SK-N-SH treated with all-trans-retinoic acid at 6 μM for 48 hours (cell line): ENCODE data around the gene SLC13A1.

ENCODE experiments used
- ATAC-seq: fragments of 200-7000 bp; cut with Tn5 transposase; 3 replicates; pipeline ENCODE4 v1.9.1; 2020; ENCODE audit warnings: mild to moderate bottlenecking, moderate library complexity
- ARNTL ChIP-seq: fragments of 450-650 bp; formaldehyde crosslinking; IDR thresholded peaks from 2 replicates; pipeline ENCODE4 v1.5.0; 2020; ENCODE audit warnings: low read depth, mild to moderate bottlenecking, moderate library complexity, borderline replicate concordance
- BACH2 ChIP-seq: fragments of 250-450 bp; sonication (Bioruptor Pico); IDR thresholded peaks from 2 replicates; pipeline ENCODE4 v1.9.0; 2021; ENCODE audit warnings: mild to moderate bottlenecking, borderline replicate concordance
- CSDC2 ChIP-seq: fragments of 250-450 bp; sonication (Bioruptor Pico); IDR thresholded peaks from 2 replicates; pipeline ENCODE4 v1.5.0; 2020; ENCODE audit warnings: mild to moderate bottlenecking, moderate library complexity
- GLIS3 ChIP-seq: fragments of 250-450 bp; sonication (Bioruptor Pico); IDR thresholded peaks from 2 replicates; pipeline ENCODE4 v1.5.0; 2020; ENCODE audit warnings: mild to moderate bottlenecking, moderate library complexity
- OSR1 ChIP-seq: fragments of 250-450 bp; sonication (Bioruptor Pico); IDR thresholded peaks from 2 replicates; pipeline ENCODE4 v1.8.0; 2022; ENCODE audit warnings: moderate library complexity, mild to moderate bottlenecking, inconsistent platforms
- PPARA ChIP-seq: fragments of 250-450 bp; sonication (Bioruptor Pico); IDR thresholded peaks from 2 replicates; pipeline ENCODE4 v1.5.0; 2020; ENCODE audit warnings: mild to moderate bottlenecking, borderline replicate concordance
- RARB ChIP-seq: fragments of 250-450 bp; sonication (Bioruptor Pico); IDR thresholded peaks from 2 replicates; pipeline ENCODE4 v1.8.0; 2021; ENCODE audit warnings: mild to moderate bottlenecking, moderate library complexity
- SNAI2 ChIP-seq: fragments of 250-450 bp; sonication (Bioruptor Pico); IDR thresholded peaks from 2 replicates; pipeline ENCODE4 v1.5.0; 2020; ENCODE audit warnings: mild to moderate bottlenecking, moderate library complexity
- TCF4 ChIP-seq: fragments of 250-450 bp; sonication (Bioruptor Pico); IDR thresholded peaks from 2 replicates; pipeline ENCODE4 v1.8.0; 2021; ENCODE audit warnings: mild to moderate bottlenecking, moderate library complexity, borderline replicate concordance
- TOX ChIP-seq: fragments of 250-450 bp; sonication (Bioruptor Pico); IDR thresholded peaks from 2 replicates; pipeline ENCODE4 v1.8.0; 2021; ENCODE audit warnings: mild to moderate bottlenecking, moderate library complexity, borderline replicate concordance
- ZC3H10 ChIP-seq: fragments of 250-450 bp; sonication (Bioruptor Pico); IDR thresholded peaks from 2 replicates; pipeline ENCODE4 v1.5.1; 2021; ENCODE audit warnings: mild to moderate bottlenecking, moderate library complexity
- ZFP3 ChIP-seq: fragments of 250-450 bp; sonication (Bioruptor Pico); IDR thresholded peaks from 2 replicates; pipeline ENCODE4 v1.5.0; 2020; ENCODE audit warnings: mild to moderate bottlenecking, moderate library complexity
- ZFP30 ChIP-seq: fragments of 450-650 bp; formaldehyde crosslinking; IDR thresholded peaks from 2 replicates; pipeline ENCODE4 v1.5.0; 2022; ENCODE audit warnings: mild to moderate bottlenecking, moderate library complexity
- ZNF70 ChIP-seq: fragments of 450-650 bp; formaldehyde crosslinking; IDR thresholded peaks from 2 replicates; pipeline ENCODE4 v1.5.0; 2020; ENCODE audit warnings: mild to moderate bottlenecking, moderate library complexity
- TF ChIP-seq, protein P1 (sequence below): fragments of 250-450 bp; sonication (Bioruptor Pico); IDR thresholded peaks from 2 replicates; pipeline ENCODE4 v1.5.0; 2020; ENCODE audit warnings: mild to moderate bottlenecking, moderate library complexity
- TF ChIP-seq, protein P2 (sequence below): fragments of 250-450 bp; sonication (Bioruptor Pico); IDR thresholded peaks from 2 replicates; pipeline ENCODE4 v1.8.0; 2020; ENCODE audit warnings: mild to moderate bottlenecking, moderate library complexity, borderline replicate concordance
- TF ChIP-seq, protein P3 (sequence below): fragments of 250-450 bp; sonication (Bioruptor Pico); IDR thresholded peaks from 2 replicates; pipeline ENCODE4 v1.8.0; 2021; ENCODE audit warnings: low read depth, mild to moderate bottlenecking, moderate library complexity, borderline replicate concordance

SLC13A1 gene

DNA sequence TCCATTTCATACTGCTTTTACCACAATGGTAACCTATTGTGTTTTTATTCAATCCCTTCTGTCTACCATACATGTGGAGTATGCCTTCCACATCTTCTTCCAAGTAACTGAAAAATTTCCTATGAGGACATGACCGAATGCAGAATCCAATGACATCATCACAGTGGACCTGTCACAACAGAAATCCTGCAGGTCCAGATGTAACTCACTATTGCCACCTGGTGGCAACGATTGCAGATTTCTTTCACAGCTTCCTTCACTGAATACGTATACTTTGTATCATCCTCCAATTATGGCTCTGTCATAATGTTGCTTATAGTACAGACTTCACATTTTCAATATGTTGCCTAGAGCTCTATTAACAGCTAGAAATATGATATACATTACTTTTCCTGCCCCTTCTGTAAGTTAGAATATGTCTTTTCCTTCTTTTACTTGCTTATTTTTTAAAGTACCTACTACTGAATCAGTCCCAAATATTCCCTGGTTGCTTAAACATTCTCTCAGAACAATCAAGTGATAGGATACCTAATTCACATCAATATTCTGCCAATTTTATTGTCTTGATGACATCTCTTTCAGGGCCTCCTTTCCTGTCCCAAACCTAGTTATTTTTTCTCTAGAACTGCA is 45.4 kb downstream of the SLC13A1 start:
- TF ChIP-seq, protein P1, sequence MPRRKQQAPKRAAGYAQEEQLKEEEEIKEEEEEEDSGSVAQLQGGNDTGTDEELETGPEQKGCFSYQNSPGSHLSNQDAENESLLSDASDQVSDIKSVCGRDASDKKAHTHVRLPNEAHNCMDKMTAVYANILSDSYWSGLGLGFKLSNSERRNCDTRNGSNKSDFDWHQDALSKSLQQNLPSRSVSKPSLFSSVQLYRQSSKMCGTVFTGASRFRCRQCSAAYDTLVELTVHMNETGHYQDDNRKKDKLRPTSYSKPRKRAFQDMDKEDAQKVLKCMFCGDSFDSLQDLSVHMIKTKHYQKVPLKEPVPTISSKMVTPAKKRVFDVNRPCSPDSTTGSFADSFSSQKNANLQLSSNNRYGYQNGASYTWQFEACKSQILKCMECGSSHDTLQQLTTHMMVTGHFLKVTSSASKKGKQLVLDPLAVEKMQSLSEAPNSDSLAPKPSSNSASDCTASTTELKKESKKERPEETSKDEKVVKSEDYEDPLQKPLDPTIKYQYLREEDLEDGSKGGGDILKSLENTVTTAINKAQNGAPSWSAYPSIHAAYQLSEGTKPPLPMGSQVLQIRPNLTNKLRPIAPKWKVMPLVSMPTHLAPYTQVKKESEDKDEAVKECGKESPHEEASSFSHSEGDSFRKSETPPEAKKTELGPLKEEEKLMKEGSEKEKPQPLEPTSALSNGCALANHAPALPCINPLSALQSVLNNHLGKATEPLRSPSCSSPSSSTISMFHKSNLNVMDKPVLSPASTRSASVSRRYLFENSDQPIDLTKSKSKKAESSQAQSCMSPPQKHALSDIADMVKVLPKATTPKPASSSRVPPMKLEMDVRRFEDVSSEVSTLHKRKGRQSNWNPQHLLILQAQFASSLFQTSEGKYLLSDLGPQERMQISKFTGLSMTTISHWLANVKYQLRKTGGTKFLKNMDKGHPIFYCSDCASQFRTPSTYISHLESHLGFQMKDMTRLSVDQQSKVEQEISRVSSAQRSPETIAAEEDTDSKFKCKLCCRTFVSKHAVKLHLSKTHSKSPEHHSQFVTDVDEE = peak; percentile 51; the same call in 1 of the 2 replicates
- TF ChIP-seq ZFP3 (CRISPR knock-in tag) (no peak), GLIS3 (CRISPR knock-in tag) (no peak), OSR1 (CRISPR knock-in tag) (no peak)
- TF ChIP-seq, all 23 proteins: peak for 1
- peak; percentile 99 for ATAC-seq

DNA sequence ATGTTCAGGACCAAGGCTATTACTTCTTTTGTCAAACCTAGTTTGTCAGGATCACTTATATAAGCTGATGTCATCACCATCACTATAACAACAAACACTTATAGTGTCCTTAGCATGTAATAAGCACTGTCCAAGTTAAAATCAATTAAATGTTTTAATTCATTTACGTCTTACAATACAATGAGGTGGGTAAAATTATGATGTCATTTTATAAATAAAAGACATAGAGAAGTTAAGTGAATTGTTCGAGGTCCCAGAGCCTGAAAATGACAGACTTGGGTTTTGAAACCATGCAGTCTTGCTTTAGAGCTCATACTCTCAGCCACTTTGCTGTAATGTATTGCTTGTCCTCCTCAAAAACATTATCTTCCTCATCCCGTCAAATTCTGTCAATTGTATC is 48.3 kb downstream of the SLC13A1 start:
- no peak for ATAC-seq
- TF ChIP-seq, protein P2, sequence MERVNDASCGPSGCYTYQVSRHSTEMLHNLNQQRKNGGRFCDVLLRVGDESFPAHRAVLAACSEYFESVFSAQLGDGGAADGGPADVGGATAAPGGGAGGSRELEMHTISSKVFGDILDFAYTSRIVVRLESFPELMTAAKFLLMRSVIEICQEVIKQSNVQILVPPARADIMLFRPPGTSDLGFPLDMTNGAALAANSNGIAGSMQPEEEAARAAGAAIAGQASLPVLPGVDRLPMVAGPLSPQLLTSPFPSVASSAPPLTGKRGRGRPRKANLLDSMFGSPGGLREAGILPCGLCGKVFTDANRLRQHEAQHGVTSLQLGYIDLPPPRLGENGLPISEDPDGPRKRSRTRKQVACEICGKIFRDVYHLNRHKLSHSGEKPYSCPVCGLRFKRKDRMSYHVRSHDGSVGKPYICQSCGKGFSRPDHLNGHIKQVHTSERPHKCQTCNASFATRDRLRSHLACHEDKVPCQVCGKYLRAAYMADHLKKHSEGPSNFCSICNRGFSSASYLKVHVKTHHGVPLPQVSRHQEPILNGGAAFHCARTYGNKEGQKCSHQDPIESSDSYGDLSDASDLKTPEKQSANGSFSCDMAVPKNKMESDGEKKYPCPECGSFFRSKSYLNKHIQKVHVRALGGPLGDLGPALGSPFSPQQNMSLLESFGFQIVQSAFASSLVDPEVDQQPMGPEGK (CRISPR knock-in tag) = no peak
- TF ChIP-seq ZFP30 (no peak), GLIS3 (CRISPR knock-in tag) (no peak), RARB (CRISPR knock-in tag) (no peak), TCF4 (CRISPR knock-in tag) (no peak), ZC3H10 (CRISPR knock-in tag) (no peak)
- TF ChIP-seq, protein P1 = no peak

DNA sequence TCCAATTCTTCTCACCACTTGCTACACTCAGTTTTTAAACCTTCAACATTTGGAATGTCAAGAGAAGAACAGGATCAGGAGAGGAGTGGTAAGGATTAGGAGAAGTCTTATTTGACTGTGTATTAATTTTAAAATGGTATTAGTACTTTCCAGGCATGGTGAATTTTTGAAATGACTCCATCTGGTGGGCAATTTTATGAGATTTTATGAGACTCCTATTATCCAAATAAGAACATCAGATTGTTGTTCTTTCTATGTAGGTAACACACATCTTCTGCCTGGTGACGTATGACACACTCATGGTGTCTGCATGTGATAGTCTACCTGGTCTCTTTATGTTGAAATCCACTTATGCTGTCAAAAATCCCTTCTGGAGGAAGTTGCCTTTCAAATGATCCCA is 51.0 kb downstream of the SLC13A1 start:
- no peak for ATAC-seq

DNA sequence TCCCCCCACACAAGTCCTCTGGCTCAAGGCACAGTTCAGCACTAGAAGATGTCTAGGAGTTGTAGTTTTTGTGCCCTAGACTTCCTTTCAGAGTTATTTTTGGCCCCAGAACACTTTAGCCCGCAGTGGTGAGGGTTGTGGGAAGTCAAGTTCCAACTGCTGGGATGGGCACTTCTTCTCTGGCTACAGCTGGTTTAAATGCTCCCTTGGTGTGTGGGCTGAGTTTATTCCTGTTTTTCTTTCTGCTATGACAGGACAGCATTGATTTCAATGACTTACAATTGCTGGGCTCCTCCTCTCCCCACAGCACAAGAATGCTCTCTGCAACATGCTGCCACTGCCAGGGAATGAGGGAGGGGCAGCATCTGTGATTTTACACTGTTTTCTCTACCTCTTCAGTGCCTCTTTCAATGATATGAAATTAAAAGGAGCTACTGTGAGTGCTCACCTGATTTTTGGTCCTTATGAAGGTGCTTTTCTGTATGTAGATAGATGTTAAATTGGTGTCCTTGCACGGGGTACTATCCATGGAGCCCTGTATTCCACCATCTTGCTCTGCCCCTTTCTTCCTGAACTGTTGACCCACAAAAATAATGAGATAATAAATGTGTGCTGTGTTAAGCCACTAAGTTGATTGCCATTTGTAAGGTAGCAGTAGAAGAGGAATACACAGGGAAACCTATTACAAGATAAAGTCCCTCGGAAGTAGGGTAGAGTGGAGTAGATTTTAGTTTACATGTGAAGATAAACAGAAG is 56.3 kb downstream of the SLC13A1 start:
- no peak for ATAC-seq
- TF ChIP-seq CSDC2 (CRISPR knock-in tag) = no peak
- TF ChIP-seq, protein P3, sequence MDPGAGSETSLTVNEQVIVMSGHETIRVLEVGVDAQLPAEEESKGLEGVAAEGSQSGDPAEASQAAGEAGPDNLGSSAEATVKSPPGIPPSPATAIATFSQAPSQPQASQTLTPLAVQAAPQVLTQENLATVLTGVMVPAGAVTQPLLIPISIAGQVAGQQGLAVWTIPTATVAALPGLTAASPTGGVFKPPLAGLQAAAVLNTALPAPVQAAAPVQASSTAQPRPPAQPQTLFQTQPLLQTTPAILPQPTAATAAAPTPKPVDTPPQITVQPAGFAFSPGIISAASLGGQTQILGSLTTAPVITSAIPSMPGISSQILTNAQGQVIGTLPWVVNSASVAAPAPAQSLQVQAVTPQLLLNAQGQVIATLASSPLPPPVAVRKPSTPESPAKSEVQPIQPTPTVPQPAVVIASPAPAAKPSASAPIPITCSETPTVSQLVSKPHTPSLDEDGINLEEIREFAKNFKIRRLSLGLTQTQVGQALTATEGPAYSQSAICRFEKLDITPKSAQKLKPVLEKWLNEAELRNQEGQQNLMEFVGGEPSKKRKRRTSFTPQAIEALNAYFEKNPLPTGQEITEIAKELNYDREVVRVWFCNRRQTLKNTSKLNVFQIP (CRISPR knock-in tag) = no peak
- TF ChIP-seq ZC3H10 (CRISPR knock-in tag) = no peak
- no peak for TF ChIP-seq SNAI2 (CRISPR knock-in tag)
- no peak for TF ChIP-seq PPARA
- TF ChIP-seq, protein P1 = no peak
- no peak for TF ChIP-seq BACH2 (CRISPR knock-in tag)
- TF ChIP-seq ZFP3 (CRISPR knock-in tag) = no peak
- TF ChIP-seq RARB (CRISPR knock-in tag) = no peak
- no peak for TF ChIP-seq ZNF70
- TF ChIP-seq TCF4 (CRISPR knock-in tag) = no peak
- TF ChIP-seq TOX (CRISPR knock-in tag) = no peak

More for the DNA sequence above, 51.0 kb downstream of the SLC13A1 start:
- TF ChIP-seq OSR1 (CRISPR knock-in tag) (no peak), BACH2 (CRISPR knock-in tag) (no peak), TCF4 (CRISPR knock-in tag) (no peak), CSDC2 (CRISPR knock-in tag) (no peak), ZFP3 (CRISPR knock-in tag) (no peak), ZNF70 (no peak), SNAI2 (CRISPR knock-in tag) (no peak), ARNTL (CRISPR knock-in tag) (no peak), ZC3H10 (CRISPR knock-in tag) (no peak)
- TF ChIP-seq, protein P3 (CRISPR knock-in tag) = no peak
